Cardiac fibroblast (primary cell): ENCODE measurements around the gene SLC22A23.

Experiments used
- DNase-seq, 2 donors: peaks; one replicate each; pipeline versions ENCODE4 v3.0.0 to v3.0.0-alpha.2; 2010; ENCODE audit warnings: low read depth in 2 of 2
- H3K4me3 ChIP-seq, 2 donors: replicated peaks in 1 of 2; 1 replicate in 1 of 2; 2 replicates in 1 of 2; pipeline ENCODE4 v1.5.1; 2011; ENCODE audit warnings: low read depth in 2 of 2, low read length in 2 of 2, mild to moderate bottlenecking in 2 of 2, moderate library complexity in 1 of 2
- TF ChIP-seq, protein P1 (sequence below): IDR thresholded peaks from one replicate; pipeline ENCODE4 v1.5.1; 2011; ENCODE audit warnings: low read depth, mild to moderate bottlenecking, low read length, inconsistent platforms

The SLC22A23 gene

DNA sequence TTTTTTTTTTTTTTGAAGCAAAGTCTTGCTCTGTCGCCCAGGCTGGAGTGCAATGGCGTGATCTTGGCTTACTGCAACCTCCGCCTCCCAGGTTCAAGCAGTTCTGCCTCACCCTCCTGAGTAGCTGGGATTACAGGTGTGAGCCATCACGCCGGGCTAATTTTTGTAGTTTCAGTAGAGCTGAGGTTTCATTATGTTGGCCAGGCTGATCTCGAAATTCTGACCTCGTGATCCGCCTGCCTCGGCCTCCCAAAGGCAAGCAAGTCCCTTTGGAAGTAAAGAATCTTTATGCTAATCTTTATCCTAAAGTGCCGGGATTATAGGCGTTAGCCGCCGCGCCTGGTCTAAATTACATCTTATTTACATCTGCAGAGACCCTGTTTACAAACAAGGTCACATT lies 196.6 kb downstream of the SLC22A23 start:
- TF ChIP-seq, protein P1, sequence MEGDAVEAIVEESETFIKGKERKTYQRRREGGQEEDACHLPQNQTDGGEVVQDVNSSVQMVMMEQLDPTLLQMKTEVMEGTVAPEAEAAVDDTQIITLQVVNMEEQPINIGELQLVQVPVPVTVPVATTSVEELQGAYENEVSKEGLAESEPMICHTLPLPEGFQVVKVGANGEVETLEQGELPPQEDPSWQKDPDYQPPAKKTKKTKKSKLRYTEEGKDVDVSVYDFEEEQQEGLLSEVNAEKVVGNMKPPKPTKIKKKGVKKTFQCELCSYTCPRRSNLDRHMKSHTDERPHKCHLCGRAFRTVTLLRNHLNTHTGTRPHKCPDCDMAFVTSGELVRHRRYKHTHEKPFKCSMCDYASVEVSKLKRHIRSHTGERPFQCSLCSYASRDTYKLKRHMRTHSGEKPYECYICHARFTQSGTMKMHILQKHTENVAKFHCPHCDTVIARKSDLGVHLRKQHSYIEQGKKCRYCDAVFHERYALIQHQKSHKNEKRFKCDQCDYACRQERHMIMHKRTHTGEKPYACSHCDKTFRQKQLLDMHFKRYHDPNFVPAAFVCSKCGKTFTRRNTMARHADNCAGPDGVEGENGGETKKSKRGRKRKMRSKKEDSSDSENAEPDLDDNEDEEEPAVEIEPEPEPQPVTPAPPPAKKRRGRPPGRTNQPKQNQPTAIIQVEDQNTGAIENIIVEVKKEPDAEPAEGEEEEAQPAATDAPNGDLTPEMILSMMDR: no peak
- DNase-seq: no peak
- H3K4me3 ChIP-seq: no peak overlapping the region

DNA sequence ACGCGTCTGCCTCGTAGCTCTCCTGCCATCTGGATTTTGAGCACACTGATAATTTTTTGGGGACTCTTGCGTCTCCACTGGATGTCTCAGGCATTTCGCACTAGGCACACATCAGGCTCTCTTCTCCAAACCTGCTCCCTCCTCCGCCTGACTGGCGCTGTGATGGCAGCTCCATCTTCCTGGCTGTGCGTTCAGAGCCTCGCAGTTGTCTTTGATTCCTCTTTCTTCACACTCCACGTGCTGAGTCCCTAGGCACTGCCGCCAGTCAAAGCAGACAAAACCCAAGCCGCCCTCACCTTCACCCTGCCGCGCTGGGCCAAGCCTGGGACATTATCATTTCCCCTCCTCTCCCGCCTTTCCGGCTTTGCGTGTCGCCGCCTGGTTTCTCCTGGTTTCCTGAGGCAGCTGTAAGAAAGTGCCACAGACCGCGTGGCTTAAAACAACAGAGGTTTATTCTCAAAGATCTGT lies 197.3 kb downstream of the SLC22A23 start:
- TF ChIP-seq, protein P1: no peak
- peak overlapping the region; percentile 84 to 98 for H3K4me3 ChIP-seq
- DNase-seq: peak; percentile 36 to 53

DNA sequence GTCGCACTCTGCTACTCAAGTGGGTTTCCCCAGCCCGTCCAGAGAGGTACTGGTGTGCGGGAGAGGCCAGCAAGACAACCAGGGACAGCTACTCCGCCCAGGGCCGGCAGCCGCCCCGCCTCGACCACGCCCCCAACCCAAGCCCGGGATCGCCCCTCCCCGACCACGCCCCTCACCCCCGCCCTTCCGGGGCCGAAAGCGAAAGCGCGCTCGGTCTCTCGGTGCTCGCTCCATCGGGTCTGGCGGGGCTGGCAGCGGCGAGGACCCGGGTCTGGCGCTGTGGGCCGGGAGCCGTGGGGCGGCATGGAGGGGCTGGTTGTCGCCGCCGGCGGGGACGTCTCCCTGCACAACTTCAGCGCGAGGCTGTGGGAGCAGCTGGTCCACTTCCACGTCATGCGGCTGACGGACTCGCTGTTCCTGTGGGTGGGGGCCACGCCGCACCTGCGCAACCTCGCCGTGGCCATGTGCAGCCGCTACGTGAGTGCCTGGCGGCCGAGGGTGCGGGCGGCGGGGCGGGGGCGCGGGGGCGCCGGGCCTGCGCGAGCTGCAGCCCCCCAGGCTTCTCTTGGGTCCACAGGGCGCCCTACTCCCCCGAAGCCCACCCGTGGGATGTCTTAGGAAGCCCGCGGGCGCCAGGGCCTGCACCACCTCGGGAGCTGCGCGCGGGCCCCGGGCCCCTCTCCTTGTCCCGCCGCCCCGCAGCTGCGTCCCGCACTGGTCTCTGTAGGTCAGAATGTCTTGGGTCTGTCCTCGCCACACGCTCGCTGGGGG lies 197.9 kb downstream of the SLC22A23 start, which contains the start of gene PSMG4:
TSS of gene PSMG4 (plus strand) at position 228 of the 771 bp plus-strand sequence. CDS start at position 304, 76 bp downstream.
- peak within 1 kb of the TSS; percentile 84 to 98 for H3K4me3 ChIP-seq
- DNase-seq: peak; percentile 87 to 92
- TF ChIP-seq, protein P1: no peak

DNA sequence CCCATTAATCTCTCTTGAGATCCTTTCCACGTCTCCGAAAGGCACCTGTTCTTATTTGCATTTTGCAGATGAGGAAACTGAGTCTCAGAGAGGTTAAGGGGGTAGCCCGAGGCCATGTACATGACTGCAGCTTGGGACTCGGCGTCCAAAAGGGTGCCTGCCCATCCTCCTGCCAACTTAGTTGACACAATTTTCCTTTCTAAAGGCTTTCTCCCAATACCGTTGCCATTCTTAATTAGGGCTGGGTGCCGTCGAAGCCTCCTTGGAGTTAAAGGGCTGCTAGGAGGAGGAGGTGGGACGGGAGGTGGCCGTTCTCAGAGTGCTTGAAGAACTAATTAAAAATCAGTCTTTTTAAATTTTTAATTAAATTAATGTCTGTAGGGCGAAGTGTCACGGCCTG lies 198.6 kb downstream of the SLC22A23 start:
- peak overlapping the region; percentile 42 to 98 for H3K4me3 ChIP-seq
- DNase-seq: no peak
- TF ChIP-seq, protein P1: no peak

DNA sequence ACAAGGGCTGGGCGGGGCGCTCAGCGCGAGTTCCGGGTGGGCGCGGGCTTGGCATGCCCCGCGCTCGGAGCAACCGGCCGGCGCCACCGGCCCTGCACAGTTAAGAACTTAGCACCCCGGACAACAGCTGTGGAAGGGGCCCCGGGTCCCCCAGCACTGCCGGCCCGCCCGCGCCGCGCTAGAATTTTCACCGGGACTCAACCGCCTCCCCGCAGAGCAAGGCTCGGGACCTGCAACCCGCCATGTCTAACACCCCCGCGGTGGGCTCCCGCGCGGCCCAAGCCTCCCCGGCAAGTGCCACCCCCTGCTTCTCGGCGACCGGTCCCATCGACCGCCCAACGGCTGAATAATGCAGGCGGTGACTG lies 203.3 kb downstream of the SLC22A23 start:
- H3K4me3 ChIP-seq: no peak overlapping the region
- DNase-seq: no peak
- TF ChIP-seq, protein P1: no peak

DNA sequence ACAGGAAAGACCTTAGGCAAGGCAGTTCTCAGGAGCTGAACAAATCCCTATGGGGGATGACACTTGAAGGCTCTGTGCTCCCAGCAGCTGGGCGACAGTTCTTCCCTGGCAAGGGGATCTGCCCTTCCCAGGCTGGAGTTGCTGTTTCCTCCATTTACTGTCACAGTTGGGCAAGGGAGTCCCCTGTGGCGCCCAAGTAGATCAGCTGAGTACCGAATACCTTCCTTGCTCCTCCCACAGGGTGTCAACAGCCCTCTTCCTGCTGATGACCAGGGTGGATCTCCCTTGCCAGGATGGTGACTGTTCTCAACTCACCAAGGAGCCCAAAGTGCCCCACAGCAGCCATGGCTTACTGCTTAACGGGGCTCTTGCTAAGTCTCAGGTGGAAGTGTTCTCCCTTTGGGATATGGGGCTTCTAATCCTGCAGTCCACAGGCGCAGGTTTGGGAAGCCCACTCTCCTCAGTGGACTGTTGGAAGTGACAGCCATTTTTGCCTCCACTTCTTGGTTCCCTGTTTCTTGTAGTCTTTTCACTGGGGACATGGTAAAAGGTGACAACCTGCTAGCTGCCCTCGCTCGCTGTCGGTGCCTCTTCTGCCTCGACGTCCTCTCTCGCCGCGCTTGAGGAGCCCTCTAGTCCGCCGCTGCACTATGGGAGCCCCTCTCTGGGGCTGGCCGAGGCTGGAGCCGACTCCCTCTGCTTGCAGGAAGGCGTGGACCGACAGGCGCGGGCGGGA lies 203.8 kb downstream of the SLC22A23 start:
- no peak overlapping the region for H3K4me3 ChIP-seq
- no peak for DNase-seq
- TF ChIP-seq, protein P1: no peak
